IMR-90 (cell line): ENCODE data around the gene SAMD5. TPM values are rescaled to one million over a fixed set of nuclear protein-coding genes. Genes with fewer than 3 reads are reported as not detected.

Source experiments
- ATAC-seq: fragments of 200-7000 bp; cut with Tn5 transposase; 2 replicates; pipeline ENCODE4 v1.9.1; 2020; ENCODE audit warnings: low read depth, mild to moderate bottlenecking, moderate library complexity
- BruUV-seq: library from RNA; stranded (reverse); fragments of 400-500 nt; replicated peaks from 2 replicates; lab custom pipeline; 2021; lab: Mats Ljungman, UMichigan
- CTCF ChIA-PET: fragments of 300-600 bp; formaldehyde crosslinking; extraction: SDS; loops from one replicate; lab custom pipeline; 2021; ENCODE audit warnings: antibody characterized with exemption; lab: Yijun Ruan, JAX
- POLR2A ChIA-PET: fragments of 300-600 bp; sonication (Branson Sonifier 250); formaldehyde crosslinking; loops from one replicate; lab custom pipeline; 2022; ENCODE audit warnings: antibody characterized with exemption; ENCODE audit not compliant: unreplicated experiment; lab: Charles Lee
- DNase-seq: peaks from one replicate; pipeline ENCODE4 v3.0.0; 2013
- H2AFZ ChIP-seq: replicated peaks from 2 replicates; pipeline ENCODE3; 2013; ENCODE audit warnings: low read length, mild to moderate bottlenecking; ENCODE audit not compliant: poor library complexity
- H2AK5ac ChIP-seq: 2 replicates; pipeline ENCODE4 v1.6.1; 2013; ENCODE audit warnings: low read depth, low read length, inconsistent platforms
- H2AK9ac ChIP-seq: replicated peaks from 2 replicates; pipeline ENCODE3; 2013; ENCODE audit warnings: mild to moderate bottlenecking, low read depth, low read length, moderate library complexity; ENCODE audit not compliant: poor library complexity
- H2BK120ac ChIP-seq: 2 replicates; pipeline ENCODE4 v1.6.1; 2013; ENCODE audit warnings: low read depth, low read length, inconsistent platforms
- H2BK15ac ChIP-seq: 3 replicates; pipeline ENCODE4 v1.6.1; 2013; ENCODE audit warnings: low read depth, low read length, inconsistent platforms
- H2BK20ac ChIP-seq: 2 replicates; pipeline ENCODE4 v1.6.1; 2013; ENCODE audit warnings: low read depth, mild to moderate bottlenecking, inconsistent platforms, low read length, moderate library complexity
- H2BK5ac ChIP-seq: 2 replicates; pipeline ENCODE4 v1.6.1; 2013; ENCODE audit warnings: mild to moderate bottlenecking, low read depth, low read length, inconsistent platforms; ENCODE audit not compliant: poor library complexity, severe bottlenecking
- H3K14ac ChIP-seq: replicated peaks from 2 replicates; pipeline ENCODE4 v1.6.1; 2013; ENCODE audit warnings: low read depth, low read length, inconsistent platforms
- H3K18ac ChIP-seq: 2 replicates; pipeline ENCODE4 v1.6.1; 2013; ENCODE audit warnings: low read depth, low read length, control low read depth
- H3K23ac ChIP-seq: 2 replicates; pipeline ENCODE4 v1.6.1; 2013; ENCODE audit warnings: low read depth, low read length, inconsistent platforms
- H3K27ac ChIP-seq: 2 replicates; pipeline ENCODE4 v1.5.1; 2013; ENCODE audit warnings: mild to moderate bottlenecking, control low read depth, low read length; ENCODE audit not compliant: insufficient read depth
- H3K27me3 ChIP-seq: 2 replicates; pipeline ENCODE4 v1.6.1; 2013; ENCODE audit warnings: low read length; ENCODE audit not compliant: control insufficient read depth, insufficient read depth
- H3K36me3 ChIP-seq: 2 replicates; pipeline ENCODE4 v1.6.1; 2013; ENCODE audit warnings: low read length, mixed read lengths; ENCODE audit not compliant: control insufficient read depth, insufficient read depth
- H3K4ac ChIP-seq: 2 replicates; pipeline ENCODE4 v1.6.1; 2013; ENCODE audit warnings: low read depth, low read length, inconsistent platforms
- H3K4me1 ChIP-seq: 2 replicates; pipeline ENCODE4 v1.6.1; 2013; ENCODE audit warnings: low read length, mixed read lengths; ENCODE audit not compliant: control insufficient read depth, insufficient read depth
- H3K4me2 ChIP-seq: 2 replicates; pipeline ENCODE4 v1.6.1; 2013; ENCODE audit warnings: low read depth, mild to moderate bottlenecking, control low read depth, low read length, moderate library complexity
- H3K4me3 ChIP-seq: 2 replicates; pipeline ENCODE4 v1.5.1; 2013; ENCODE audit warnings: low read depth, mild to moderate bottlenecking, control low read depth, low read length, moderate library complexity; ENCODE audit not compliant: insufficient read depth
- H3K56ac ChIP-seq: 2 replicates; pipeline ENCODE4 v1.6.1; 2013; ENCODE audit warnings: low read length, inconsistent platforms; ENCODE audit not compliant: insufficient read depth; ENCODE audit errors: extremely low read depth
- H3K79me1 ChIP-seq, 2 experiments: 2 replicates each; pipeline ENCODE4 v1.6.1; 2013; ENCODE audit warnings: low read length in 2 of 2, inconsistent platforms in 1 of 2, low read depth in 1 of 2
- H3K9ac ChIP-seq: 2 replicates; pipeline ENCODE4 v1.6.1; 2013; ENCODE audit warnings: low read depth, low read length, control low read depth
- H3K9me1 ChIP-seq: 2 replicates; pipeline ENCODE4 v1.6.1; 2013; ENCODE audit warnings: low read length, inconsistent platforms; ENCODE audit not compliant: insufficient read depth
- H3K9me3 ChIP-seq: 2 replicates; pipeline ENCODE4 v1.6.1; 2013; ENCODE audit warnings: low read length; ENCODE audit not compliant: control insufficient read depth, insufficient read depth
- H4K20me1 ChIP-seq: 2 replicates; pipeline ENCODE4 v1.6.1; 2013; ENCODE audit warnings: low read length, inconsistent platforms; ENCODE audit not compliant: insufficient read depth
- H4K5ac ChIP-seq: 2 replicates; pipeline ENCODE4 v1.6.1; 2013; ENCODE audit warnings: mild to moderate bottlenecking, low read depth, low read length, control low read depth
- H4K8ac ChIP-seq, 2 experiments: 2 replicates each; pipeline ENCODE4 v1.6.1; 2013; ENCODE audit warnings: low read depth in 2 of 2, low read length in 2 of 2, control low read depth in 1 of 2, inconsistent platforms in 1 of 2
- H4K91ac ChIP-seq: 2 replicates; pipeline ENCODE4 v1.6.1; 2013; ENCODE audit warnings: low read depth, low read length, inconsistent platforms; ENCODE audit not compliant: insufficient read depth
- MAFK ChIP-seq: IDR thresholded peaks from 2 replicates; pipeline ENCODE4 v1.6.1; 2012; ENCODE audit warnings: low read depth, low read length, improper control_type of control experiment
- MAZ ChIP-seq: IDR thresholded peaks from 2 replicates; pipeline ENCODE4 v1.6.1; 2012; ENCODE audit warnings: low read depth, mild to moderate bottlenecking, low read length, improper control_type of control experiment, moderate library complexity, borderline replicate concordance
- POLR2A ChIP-seq: IDR thresholded peaks from 2 replicates; pipeline ENCODE4 v1.6.1; 2012; ENCODE audit warnings: mild to moderate bottlenecking, low read depth, low read length
- RFX5 ChIP-seq: IDR thresholded peaks from 2 replicates; pipeline ENCODE4 v1.8.0; 2012; ENCODE audit warnings: low read depth, mild to moderate bottlenecking, low read length, moderate library complexity
- WGBS, 2 experiments: methylation state at CpG; one replicate each; pipeline versions ENCODE4 v1.1.5 to v1.1.7; 2013; ENCODE audit warnings: missing lambda C conversion rate in 2 of 2; ENCODE audit not compliant: insufficient read length in 1 of 2; ENCODE audit errors: extremely low coverage in 2 of 2; 5-methylcytosine and 5-hydroxymethylcytosine counted together
- dilution Hi-C: fragments of 300-500 bp; cut with HindIII; formaldehyde crosslinking; loops from one replicate; pipeline ENCODE4 v1.14.3; 2018; ENCODE audit warnings: low sequenced_read_pairs; ENCODE audit not compliant: unreplicated experiment
- in situ Hi-C: fragments of 300-500 bp; cut with MboI; formaldehyde crosslinking; loops from 3 replicates; pipeline ENCODE4 v1.14.3; 2019; ENCODE audit warnings: low sequenced_read_pairs, inconsistent platforms, mixed read lengths
- intact Hi-C: fragments of 100-400 bp; cut with micrococcal nuclease; formaldehyde crosslinking; loops from 2 replicates; pipeline ENCODE4 v1.10.0; 2022
- polyA plus RNA-seq, 3 experiments: library from polyadenylated mRNA; depleted of rRNA; stranded (reverse); fragments of >200 nt; gene quantifications; 2 replicates each; pipeline ENCODE4 v1.2.3, GENCODE V29; 2012; ENCODE audit warnings: low replicate concordance in 1 of 3
- total RNA-seq: library from RNA; depleted of rRNA; stranded (reverse); fragments of >200 nt; gene quantifications from 2 replicates; pipeline ENCODE4 v1.2.3, GENCODE V29; 2012
- TF ChIP-seq, protein P1 (sequence below): fragments of 150-350 bp; IDR thresholded peaks from 2 replicates; pipeline ENCODE4 v1.6.1; 2017; ENCODE audit warnings: mild to moderate bottlenecking, antibody characterized with exemption, low read length, low read depth

SAMD5 gene
- total and polyA plus RNA-seq, 2 of the 4 experiments (the other 2 are of a cell fraction) = 1.0 to 1.6 TPM

DNA sequence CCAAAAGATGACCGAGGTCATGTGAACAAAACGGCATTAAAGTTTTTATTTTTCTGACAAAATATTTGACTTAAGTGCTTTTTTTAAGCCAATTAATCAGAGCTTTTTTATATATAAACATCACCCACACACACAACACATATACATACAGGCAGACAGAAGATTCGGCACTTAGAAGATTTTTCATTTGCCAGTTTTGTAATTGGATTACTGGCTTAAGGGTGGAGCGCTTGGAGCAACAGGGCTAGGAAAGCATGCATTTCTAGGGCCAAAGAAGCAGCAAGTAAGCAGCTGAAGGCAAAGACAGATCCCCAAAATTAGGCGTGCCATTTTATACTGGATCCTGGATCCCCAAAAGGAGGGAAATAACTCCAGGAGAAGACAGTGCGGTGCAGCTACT, 30.3 kb downstream of the SAMD5 start:
- Histone ChIP-seq H4K91ac (no peak overlapping the region), H3K9ac (no peak overlapping the region), H2BK5ac (no peak overlapping the region), H4K5ac (no peak overlapping the region), H3K4me3 (no peak overlapping the region), H3K14ac (no peak overlapping the region), H3K4me1 (no peaks in the 10 kb centered on the region; the same call in 1 of the 2 replicates), H2BK120ac (no peak overlapping the region), H4K8ac (no peak overlapping the region), H2AFZ (no peak overlapping the region), H2AK5ac (no peak overlapping the region), H2BK20ac (no peak overlapping the region), H3K36me3 (no peaks in the 10 kb centered on the region), H3K79me1 (no peaks in the 10 kb centered on the region), H3K27me3 (no peaks in the 10 kb centered on the region), H3K4me2 (no peak overlapping the region), H3K23ac (no peak overlapping the region), H3K4ac (no peak overlapping the region), H2BK15ac (no peak overlapping the region), H3K9me1 (no peaks in the 10 kb centered on the region; the same call in 1 of the 2 replicates), H4K20me1 (no peaks in the 10 kb centered on the region), H3K56ac (no peak overlapping the region), H3K18ac (no peak overlapping the region), H3K9me3 (peaks cover 6% of the 10 kb centered on the region; the same call in 1 of the 2 replicates), H2AK9ac (no peak overlapping the region), H3K27ac (no peak overlapping the region)
- POLR2A ChIA-PET = no interaction called here
- dilution Hi-C loops = no loop called here
- no peak for DNase-seq
- intact Hi-C loops = no loop called here
- TF ChIP-seq POLR2A = no peak
- TF ChIP-seq MAFK = no peak
- TF ChIP-seq, protein P1, sequence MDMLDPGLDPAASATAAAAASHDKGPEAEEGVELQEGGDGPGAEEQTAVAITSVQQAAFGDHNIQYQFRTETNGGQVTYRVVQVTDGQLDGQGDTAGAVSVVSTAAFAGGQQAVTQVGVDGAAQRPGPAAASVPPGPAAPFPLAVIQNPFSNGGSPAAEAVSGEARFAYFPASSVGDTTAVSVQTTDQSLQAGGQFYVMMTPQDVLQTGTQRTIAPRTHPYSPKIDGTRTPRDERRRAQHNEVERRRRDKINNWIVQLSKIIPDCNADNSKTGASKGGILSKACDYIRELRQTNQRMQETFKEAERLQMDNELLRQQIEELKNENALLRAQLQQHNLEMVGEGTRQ = no peak
- no peak for TF ChIP-seq RFX5
- TF ChIP-seq MAZ = no peak
- in situ Hi-C loops = no loop called here
- WGBS, 2 experiments = 100% methylated on average over 1 of the region's 6 CpGs; no CpG with 5 or more reads in 1 of the 2 experiments
- CTCF ChIA-PET = no interaction called here
- no TSS peak for BruUV-seq
- no peak for ATAC-seq
